Bronchial epithelial cell (primary cell): ENCODE data around the gene TPD52L2. TPM values are rescaled to one million over a fixed set of nuclear protein-coding genes. Genes with fewer than 3 reads are reported as not detected.

ENCODE experiments used
- DNase-seq: peaks from one replicate; pipeline ENCODE4 v3.0.0-alpha.2; 2010; ENCODE audit warnings: low read depth
- FAIRE-seq: peaks from 2 replicates; lab custom pipeline; 2011; peaks lifted over from hg19 to GRCh38; lab: Jason Lieb, UNC
- H3K27me3 ChIP-seq: 2 replicates; pipeline ENCODE4 v1.5.1; 2011; ENCODE audit warnings: low read length; ENCODE audit not compliant: control insufficient read depth, insufficient read depth
- H3K36me3 ChIP-seq: 2 replicates; pipeline ENCODE4 v1.5.1; 2011; ENCODE audit warnings: low read length; ENCODE audit not compliant: control insufficient read depth, insufficient read depth
- H3K4me3 ChIP-seq: 2 replicates; pipeline ENCODE4 v1.5.1; 2011; ENCODE audit warnings: mild to moderate bottlenecking, low read depth, low read length, control low read depth
- CTCF ChIP-seq: IDR thresholded peaks from 2 replicates; pipeline ENCODE4 v1.5.1; 2011; ENCODE audit warnings: mild to moderate bottlenecking, moderate library complexity, low read length, control low read depth, inconsistent platforms; ENCODE audit not compliant: insufficient read depth, severe bottlenecking
- total RNA-seq: library from RNA; depleted of rRNA; stranded (reverse); fragments of >200 nt; gene quantifications from 2 replicates; pipeline ENCODE4 v1.2.1, GENCODE V29; 2014

Gene TPD52L2
- total RNA-seq, 1 donor from 2014 or later, result 172 TPM

GRCh38 chr20:63844511-63844991, 20.5 kb upstream of the TPD52L2 start:
- no peaks in the 10 kb centered on the region for H3K36me3 ChIP-seq
- no peak for FAIRE-seq
- H3K4me3 ChIP-seq, result no peak overlapping the region
- peaks cover 15% of the 10 kb centered on the region for H3K27me3 ChIP-seq
- no peak for TF ChIP-seq CTCF
- no peak for DNase-seq

GRCh38 chr20:63846128-63846771, 18.8 kb upstream of the TPD52L2 start:
- Histone ChIP-seq H3K4me3 (no peak overlapping the region), H3K36me3 (no peaks in the 10 kb centered on the region), H3K27me3 (peaks cover 15% of the 10 kb centered on the region)
- DNase-seq (no peak), FAIRE-seq (no peak)
- no peak for TF ChIP-seq CTCF

GRCh38 chr20:63846888-63847236, 18.2 kb upstream of the TPD52L2 start:
- H3K36me3 ChIP-seq, result no peaks in the 10 kb centered on the region
- H3K27me3 ChIP-seq, result peaks cover 15% of the 10 kb centered on the region
- no peak for FAIRE-seq
- no peak for TF ChIP-seq CTCF
- no peak for DNase-seq
- no peak overlapping the region for H3K4me3 ChIP-seq

- FAIRE-seq, result no peak
- Histone ChIP-seq H3K4me3 (no peak overlapping the region), H3K36me3 (no peaks in the 10 kb centered on the region), H3K27me3 (peaks cover 15% of the 10 kb centered on the region)
- no peak for TF ChIP-seq CTCF
- DNase-seq, result no peak
These were observed 17.6 kb upstream of the TPD52L2 start for GRCh38 chr20:63847237-63848002.

- H3K4me3 ChIP-seq, result no peak overlapping the region
- H3K27me3 ChIP-seq, result peaks cover 15% of the 10 kb centered on the region
- TF ChIP-seq CTCF, result no peak
- FAIRE-seq (no peak), DNase-seq (no peak)
- H3K36me3 ChIP-seq, result no peaks in the 10 kb centered on the region
These were observed 16.8 kb upstream of the TPD52L2 start for GRCh38 chr20:63848003-63848911.
